ENCODE results near the gene ASNSD1. TPM values are rescaled to one million over a fixed set of nuclear protein-coding genes. Genes with fewer than 3 reads are reported as not detected.

ASNSD1 gene
- total and polyA plus RNA-seq, 9 of the 15 experiments (the other 6 are each of a cell fraction or from before 2014, with no cell fraction given) = 23.9 to 56.4 (median 38.3) TPM

DNA sequence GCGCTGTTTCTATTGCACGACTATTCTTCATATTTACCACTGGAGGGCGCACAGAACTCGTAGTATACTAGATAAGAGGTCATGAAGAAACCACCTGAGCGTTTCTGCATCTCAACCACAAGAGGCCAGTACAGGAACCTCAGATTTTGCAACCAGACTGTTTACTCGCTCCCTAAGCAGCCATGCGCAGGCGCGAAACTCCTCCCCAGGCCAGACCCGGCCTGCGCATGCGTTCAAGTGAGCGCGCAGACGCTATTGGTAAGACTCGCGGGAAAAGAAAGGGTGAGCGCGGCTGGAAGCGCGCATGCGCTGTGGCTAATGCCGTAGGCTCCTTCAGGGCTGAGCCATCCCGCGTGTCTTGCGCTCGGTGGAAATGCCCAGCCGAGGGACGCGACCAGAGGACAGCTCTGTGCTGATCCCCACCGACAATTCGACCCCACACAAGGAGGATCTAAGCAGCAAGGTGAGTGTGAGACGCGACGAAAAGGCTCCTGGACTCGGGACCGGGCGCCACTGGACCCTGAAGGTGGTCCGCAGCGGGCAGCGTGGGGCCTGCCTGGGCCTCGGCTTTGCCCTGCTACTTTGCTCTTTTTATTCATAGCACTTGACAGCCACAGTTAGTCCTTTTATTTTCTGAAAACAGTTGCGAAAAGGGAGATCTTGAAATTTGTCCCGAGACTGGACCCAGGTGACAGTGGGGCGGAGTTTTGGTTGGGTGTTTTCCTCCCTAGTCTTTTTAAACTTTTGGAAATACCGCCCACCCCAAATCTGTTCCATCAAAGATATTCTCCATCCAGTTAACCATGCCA is at the start of gene ASNSD1 (continued):
- TF ChIP-seq ZNF253 (CRISPR knock-in tag; conservative IDR thresholded peaks at IDR 0.05) = no peak
- no peak for TF ChIP-seq ZNF217 (CRISPR knock-in tag; IDR thresholded peaks at IDR 0.05)
- TF ChIP-seq POLR3A (IDR thresholded peaks at IDR 0.05; ENCODE audit: borderline replicate concordance, extremely low read depth, insufficient read depth, insufficient read length) = no peak
- no peak for TF ChIP-seq HEY1 (CRISPR knock-in tag; IDR thresholded peaks at IDR 0.05; ENCODE audit: borderline replicate concordance)
- TF ChIP-seq, protein P1, sequence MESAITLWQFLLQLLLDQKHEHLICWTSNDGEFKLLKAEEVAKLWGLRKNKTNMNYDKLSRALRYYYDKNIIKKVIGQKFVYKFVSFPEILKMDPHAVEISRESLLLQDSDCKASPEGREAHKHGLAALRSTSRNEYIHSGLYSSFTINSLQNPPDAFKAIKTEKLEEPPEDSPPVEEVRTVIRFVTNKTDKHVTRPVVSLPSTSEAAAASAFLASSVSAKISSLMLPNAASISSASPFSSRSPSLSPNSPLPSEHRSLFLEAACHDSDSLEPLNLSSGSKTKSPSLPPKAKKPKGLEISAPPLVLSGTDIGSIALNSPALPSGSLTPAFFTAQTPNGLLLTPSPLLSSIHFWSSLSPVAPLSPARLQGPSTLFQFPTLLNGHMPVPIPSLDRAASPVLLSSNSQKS (CRISPR knock-in tag; IDR thresholded peaks at IDR 0.05) = no peak
- TF ChIP-seq, protein P2, sequence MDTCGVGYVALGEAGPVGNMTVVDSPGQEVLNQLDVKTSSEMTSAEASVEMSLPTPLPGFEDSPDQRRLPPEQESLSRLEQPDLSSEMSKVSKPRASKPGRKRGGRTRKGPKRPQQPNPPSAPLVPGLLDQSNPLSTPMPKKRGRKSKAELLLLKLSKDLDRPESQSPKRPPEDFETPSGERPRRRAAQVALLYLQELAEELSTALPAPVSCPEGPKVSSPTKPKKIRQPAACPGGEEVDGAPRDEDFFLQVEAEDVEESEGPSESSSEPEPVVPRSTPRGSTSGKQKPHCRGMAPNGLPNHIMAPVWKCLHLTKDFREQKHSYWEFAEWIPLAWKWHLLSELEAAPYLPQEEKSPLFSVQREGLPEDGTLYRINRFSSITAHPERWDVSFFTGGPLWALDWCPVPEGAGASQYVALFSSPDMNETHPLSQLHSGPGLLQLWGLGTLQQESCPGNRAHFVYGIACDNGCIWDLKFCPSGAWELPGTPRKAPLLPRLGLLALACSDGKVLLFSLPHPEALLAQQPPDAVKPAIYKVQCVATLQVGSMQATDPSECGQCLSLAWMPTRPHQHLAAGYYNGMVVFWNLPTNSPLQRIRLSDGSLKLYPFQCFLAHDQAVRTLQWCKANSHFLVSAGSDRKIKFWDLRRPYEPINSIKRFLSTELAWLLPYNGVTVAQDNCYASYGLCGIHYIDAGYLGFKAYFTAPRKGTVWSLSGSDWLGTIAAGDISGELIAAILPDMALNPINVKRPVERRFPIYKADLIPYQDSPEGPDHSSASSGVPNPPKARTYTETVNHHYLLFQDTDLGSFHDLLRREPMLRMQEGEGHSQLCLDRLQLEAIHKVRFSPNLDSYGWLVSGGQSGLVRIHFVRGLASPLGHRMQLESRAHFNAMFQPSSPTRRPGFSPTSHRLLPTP (IDR thresholded peaks at IDR 0.05; ENCODE audit: borderline replicate concordance, extremely low read depth, insufficient read length) = no peak
- no peak for TF ChIP-seq ZNF3 (CRISPR knock-in tag; IDR thresholded peaks at IDR 0.05)
- no peak for TF ChIP-seq KLF6 (CRISPR knock-in tag; IDR thresholded peaks at IDR 0.05; ENCODE audit: borderline replicate concordance)
- TF ChIP-seq RUNX1 (IDR thresholded peaks at IDR 0.05; ENCODE audit: low read depth) = no peak
- TF ChIP-seq ZNF274 (IDR thresholded peaks at IDR 0.05; ENCODE audit: borderline replicate concordance, low read depth, low read length) = no peak
- no peak for TF ChIP-seq ZBTB43 (CRISPR knock-in tag; IDR thresholded peaks at IDR 0.05)
- TF ChIP-seq, protein P3, sequence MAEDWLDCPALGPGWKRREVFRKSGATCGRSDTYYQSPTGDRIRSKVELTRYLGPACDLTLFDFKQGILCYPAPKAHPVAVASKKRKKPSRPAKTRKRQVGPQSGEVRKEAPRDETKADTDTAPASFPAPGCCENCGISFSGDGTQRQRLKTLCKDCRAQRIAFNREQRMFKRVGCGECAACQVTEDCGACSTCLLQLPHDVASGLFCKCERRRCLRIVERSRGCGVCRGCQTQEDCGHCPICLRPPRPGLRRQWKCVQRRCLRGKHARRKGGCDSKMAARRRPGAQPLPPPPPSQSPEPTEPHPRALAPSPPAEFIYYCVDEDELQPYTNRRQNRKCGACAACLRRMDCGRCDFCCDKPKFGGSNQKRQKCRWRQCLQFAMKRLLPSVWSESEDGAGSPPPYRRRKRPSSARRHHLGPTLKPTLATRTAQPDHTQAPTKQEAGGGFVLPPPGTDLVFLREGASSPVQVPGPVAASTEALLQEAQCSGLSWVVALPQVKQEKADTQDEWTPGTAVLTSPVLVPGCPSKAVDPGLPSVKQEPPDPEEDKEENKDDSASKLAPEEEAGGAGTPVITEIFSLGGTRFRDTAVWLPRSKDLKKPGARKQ (CRISPR knock-in tag; IDR thresholded peaks at IDR 0.05) = no peak
